CD4-positive, alpha-beta T cell (primary cell): ENCODE data around the gene MTMR2. TPM values are rescaled to one million over a fixed set of nuclear protein-coding genes. Genes with fewer than 3 reads are reported as not detected.
"Not testable (repeated sequence)": the region's sequence is repeated elsewhere in the genome, so short reads cannot be mapped to it uniquely, and the experiment has no call there.

ENCODE experiments used
- ATAC-seq: fragments of 200-7000 bp; cut with Tn5 transposase; one replicate; pipeline ENCODE4 v1.10.0; 2022; ENCODE audit warnings: mild to moderate bottlenecking; ENCODE audit not compliant: poor library complexity
- CTCF ChIA-PET: fragments of 350-600 bp; sonication (Branson Sonifier 250); formaldehyde crosslinking; loops from one replicate; lab custom pipeline; 2021; ENCODE audit warnings: antibody characterized with exemption, inconsistent platforms; lab: Charles Lee
- POLR2A ChIA-PET: fragments of 350-600 bp; sonication (Branson Sonifier 250); formaldehyde crosslinking; loops from one replicate; lab custom pipeline; 2021; ENCODE audit warnings: antibody characterized with exemption, inconsistent platforms; lab: Charles Lee
- DNase-seq, 14 experiments: peaks; one replicate each; pipeline ENCODE4 v3.0.0-alpha.2; 2013 to 2020; ENCODE audit warnings: mixed read lengths in 2 of 14
- H3K27ac ChIP-seq, 2 donors: one replicate each; pipeline versions ENCODE4 v1.5.1 to v1.7.0; 2013; ENCODE audit warnings: low read length in 2 of 2, low read depth in 1 of 2, mild to moderate bottlenecking in 1 of 2
- H3K27me3 ChIP-seq, 2 experiments: 1 replicate in 1 of 2; 2 replicates in 1 of 2; pipeline versions ENCODE4 v1.6.1 to v1.7.0; 2013; ENCODE audit warnings: low read length in 2 of 2, control low read depth in 1 of 2, mild to moderate bottlenecking in 1 of 2, moderate library complexity in 1 of 2; ENCODE audit not compliant: insufficient read depth in 2 of 2, control insufficient read depth in 1 of 2
- H3K36me3 ChIP-seq: one replicate; pipeline ENCODE4 v1.6.1; 2013; ENCODE audit warnings: low read length, control low read depth; ENCODE audit not compliant: insufficient read depth
- H3K4me1 ChIP-seq: one replicate; pipeline ENCODE4 v1.6.1; 2013; ENCODE audit warnings: low read length, control low read depth; ENCODE audit not compliant: insufficient read depth
- H3K4me3 ChIP-seq: one replicate; pipeline ENCODE4 v1.5.1; 2013; ENCODE audit warnings: mild to moderate bottlenecking, low read length, moderate library complexity
- H3K9me3 ChIP-seq, 2 experiments: 1 replicate in 1 of 2; 2 replicates in 1 of 2; pipeline versions ENCODE4 v1.6.1 to v1.7.0; 2013; ENCODE audit warnings: low read length in 2 of 2, mild to moderate bottlenecking in 2 of 2, control low read depth in 1 of 2, moderate library complexity in 1 of 2; ENCODE audit not compliant: control insufficient read depth in 1 of 2, insufficient read depth in 1 of 2
- H3K27ac Mint-ChIP-seq: one replicate; pipeline ENCODE4 v1.8.0; 2020; ENCODE audit warnings: mixed read lengths
- H3K27me3 Mint-ChIP-seq: one replicate; pipeline ENCODE4 v1.8.0; 2021; ENCODE audit warnings: mixed read lengths
- H3K36me3 Mint-ChIP-seq: one replicate; pipeline ENCODE4 v1.8.0; 2021; ENCODE audit warnings: low read depth, mixed read lengths
- H3K4me1 Mint-ChIP-seq: one replicate; pipeline ENCODE4 v1.8.0; 2021; ENCODE audit warnings: low read depth, mixed read lengths
- H3K4me3 Mint-ChIP-seq: one replicate; pipeline ENCODE4 v1.8.0; 2020; ENCODE audit warnings: mild to moderate bottlenecking, mixed read lengths
- H3K9me3 Mint-ChIP-seq: one replicate; pipeline ENCODE4 v1.8.0; 2020; ENCODE audit warnings: mixed read lengths
- CTCF ChIP-seq: fragments of 200-600 bp; IDR thresholded peaks from one replicate; pipeline ENCODE4 v1.8.0; 2022; ENCODE audit warnings: antibody characterized with exemption, mild to moderate bottlenecking
- intact Hi-C, 2 experiments: fragments of 100-400 bp; cut with DNase I in 1 of 2; cut with micrococcal nuclease in 1 of 2; formaldehyde crosslinking; loops; one replicate each; pipeline versions ENCODE4 v1.15.1 to v1.9.0; 2023 to 2025; cut with DNase I, micrococcal nuclease
- total RNA-seq, 174 experiments: library from RNA in 2 of 174; stranded (reverse) in 2 of 174; gene quantifications; one replicate each; pipeline ENCODE4 v1.2.3 and lab custom pipeline; 2021 to 2026

Gene MTMR2
- total RNA-seq, 2 experiments from 2014 or later: 6.6 to 6.9 TPM

GRCh38 chr11:95863486-95864140 lies 60.3 kb downstream of the MTMR2 start:
- no peak for DNase-seq
- TF ChIP-seq CTCF: no peak
- H3K9me3 ChIP-seq: no peaks in the 10 kb centered on the region
- peaks cover 39% of the 10 kb centered on the region for H3K36me3 Mint-ChIP-seq
- H3K27ac Mint-ChIP-seq: no peak overlapping the region
- POLR2A ChIA-PET: no interaction called here
- no peaks in the 10 kb centered on the region for H3K4me1 Mint-ChIP-seq
- peaks cover 6% of the 10 kb centered on the region for H3K36me3 ChIP-seq
- H3K4me3 ChIP-seq: no peak overlapping the region
- H3K27me3 Mint-ChIP-seq: no peaks in the 10 kb centered on the region
- H3K4me3 Mint-ChIP-seq: no peak overlapping the region
- intact Hi-C loops: no loop called here
- H3K9me3 Mint-ChIP-seq: no peaks in the 10 kb centered on the region
- no peak overlapping the region for H3K27ac ChIP-seq
- H3K27me3 ChIP-seq: no peaks in the 10 kb centered on the region
- CTCF ChIA-PET: no interaction called here
- H3K4me1 ChIP-seq: no peaks in the 10 kb centered on the region
- ATAC-seq: no peak

- H3K4me1 ChIP-seq, H3K27ac ChIP-seq, H3K9me3 Mint-ChIP-seq, ATAC-seq, DNase-seq, H3K36me3 ChIP-seq, H3K27me3 ChIP-seq, CTCF ChIA-PET, H3K4me3 ChIP-seq, H3K4me3 Mint-ChIP-seq, H3K4me1 Mint-ChIP-seq, H3K27me3 Mint-ChIP-seq, H3K9me3 ChIP-seq, POLR2A ChIA-PET, H3K27ac Mint-ChIP-seq, intact Hi-C loops: not testable (repeated sequence)
- peaks cover 47% of the 10 kb centered on the region for H3K36me3 Mint-ChIP-seq
Measured at GRCh38 chr11:95860024-95860423, 63.9 kb downstream of the MTMR2 start.

- H3K4me1 ChIP-seq, H3K27ac Mint-ChIP-seq, POLR2A ChIA-PET, H3K4me3 Mint-ChIP-seq, H3K9me3 ChIP-seq, intact Hi-C loops, H3K9me3 Mint-ChIP-seq, ATAC-seq, H3K27me3 ChIP-seq, H3K4me3 ChIP-seq, DNase-seq, H3K27me3 Mint-ChIP-seq, CTCF ChIA-PET, H3K4me1 Mint-ChIP-seq, H3K27ac ChIP-seq, H3K36me3 ChIP-seq: not testable (repeated sequence)
- H3K36me3 Mint-ChIP-seq: peaks cover 31% of the 10 kb centered on the region
Measured at GRCh38 chr11:95854362-95854761, 69.5 kb downstream of the MTMR2 start.

- POLR2A ChIA-PET: no interaction called here
- H3K4me3 Mint-ChIP-seq: no peak overlapping the region
- no peak for TF ChIP-seq CTCF
- no peak overlapping the region for H3K27ac ChIP-seq
- H3K9me3 ChIP-seq: no peaks in the 10 kb centered on the region
- no peaks in the 10 kb centered on the region for H3K4me1 Mint-ChIP-seq
- CTCF ChIA-PET: no interaction called here
- DNase-seq: no peak
- intact Hi-C loops: no loop called here
- H3K36me3 Mint-ChIP-seq: peaks cover 35% of the 10 kb centered on the region
- no peak overlapping the region for H3K4me3 ChIP-seq
- H3K4me1 ChIP-seq: no peaks in the 10 kb centered on the region
- ATAC-seq: no peak
- no peak overlapping the region for H3K27ac Mint-ChIP-seq
- H3K27me3 ChIP-seq: no peaks in the 10 kb centered on the region
- H3K9me3 Mint-ChIP-seq: no peaks in the 10 kb centered on the region
- H3K36me3 ChIP-seq: peaks cover 8% of the 10 kb centered on the region
- no peaks in the 10 kb centered on the region for H3K27me3 Mint-ChIP-seq
Measured at GRCh38 chr11:95853862-95854261, 70.0 kb downstream of the MTMR2 start.
